Trophoblast cell (in vitro differentiated cells and primary cell): Measurements from ENCODE around the gene ANKRD33B.

Source experiments
- DNase-seq, 2 donors: peaks; one replicate each; pipeline ENCODE4 v3.0.0-alpha.2; 2016
- H2AFZ ChIP-seq: 2 replicates; pipeline ENCODE4 v1.6.1; 2013; ENCODE audit warnings: low read length, moderate library complexity, mild to moderate bottlenecking; ENCODE audit not compliant: insufficient read depth, poor library complexity
- H2AK5ac ChIP-seq: 2 replicates; pipeline ENCODE4 v1.6.1; 2013; ENCODE audit warnings: mild to moderate bottlenecking, low read length
- H2BK120ac ChIP-seq: 2 replicates; pipeline ENCODE4 v1.6.1; 2013; ENCODE audit warnings: low read length, mild to moderate bottlenecking, moderate library complexity; ENCODE audit not compliant: insufficient read depth, poor library complexity
- H2BK12ac ChIP-seq: 2 replicates; pipeline ENCODE4 v1.6.1; 2013; ENCODE audit warnings: mild to moderate bottlenecking, low read length, moderate library complexity
- H2BK5ac ChIP-seq: 2 replicates; pipeline ENCODE4 v1.6.1; 2013; ENCODE audit warnings: low read length, low read depth, moderate library complexity, mild to moderate bottlenecking; ENCODE audit not compliant: poor library complexity
- H3K14ac ChIP-seq: 2 replicates; pipeline ENCODE4 v1.6.1; 2013; ENCODE audit warnings: mild to moderate bottlenecking, low read length
- H3K18ac ChIP-seq: 2 replicates; pipeline ENCODE4 v1.6.1; 2013; ENCODE audit warnings: mild to moderate bottlenecking, low read length
- H3K23ac ChIP-seq: 2 replicates; pipeline ENCODE4 v1.6.1; 2013; ENCODE audit warnings: low read length
- H3K27ac ChIP-seq: 2 replicates; pipeline ENCODE4 v1.5.1; 2013; ENCODE audit warnings: low read depth, mild to moderate bottlenecking, inconsistent platforms, low read length, moderate library complexity
- H3K27me3 ChIP-seq: 2 replicates; pipeline ENCODE4 v1.6.1; 2013; ENCODE audit warnings: inconsistent platforms, mild to moderate bottlenecking, low read length, moderate library complexity; ENCODE audit not compliant: insufficient read depth
- H3K36me3 ChIP-seq, 2 experiments: 1 replicate in 1 of 2; 2 replicates in 1 of 2; pipeline ENCODE4 v1.6.1; 2013; ENCODE audit warnings: low read length in 2 of 2, mild to moderate bottlenecking in 2 of 2, moderate library complexity in 1 of 2; ENCODE audit not compliant: insufficient read depth in 2 of 2, control insufficient read depth in 1 of 2
- H3K4ac ChIP-seq: 2 replicates; pipeline ENCODE4 v1.6.1; 2013; ENCODE audit warnings: low read depth, mild to moderate bottlenecking, low read length, moderate library complexity
- H3K4me1 ChIP-seq, 2 experiments: 1 replicate in 1 of 2; 2 replicates in 1 of 2; pipeline ENCODE4 v1.6.1; 2013; ENCODE audit warnings: low read length in 2 of 2, mild to moderate bottlenecking in 2 of 2, moderate library complexity in 1 of 2; ENCODE audit not compliant: insufficient read depth in 2 of 2, control insufficient read depth in 1 of 2
- H3K4me2 ChIP-seq: 2 replicates; pipeline ENCODE4 v1.6.1; 2013; ENCODE audit warnings: inconsistent platforms, mild to moderate bottlenecking, low read length, moderate library complexity
- H3K4me3 ChIP-seq: 2 replicates; pipeline ENCODE4 v1.5.1; 2013; ENCODE audit warnings: mild to moderate bottlenecking, low read depth, low read length, inconsistent platforms
- H3K79me1 ChIP-seq: one replicate; pipeline ENCODE4 v1.6.1; 2013; ENCODE audit warnings: low read length
- H3K79me2 ChIP-seq: 2 replicates; pipeline ENCODE4 v1.6.1; 2013; ENCODE audit warnings: low read length, mild to moderate bottlenecking; ENCODE audit not compliant: control insufficient read depth, insufficient read depth, poor library complexity
- H3K9ac ChIP-seq: 2 replicates; pipeline ENCODE4 v1.6.1; 2013; ENCODE audit warnings: mild to moderate bottlenecking, low read length
- H3K9me3 ChIP-seq: 2 replicates; pipeline ENCODE4 v1.6.1; 2013; ENCODE audit warnings: low read depth, mild to moderate bottlenecking, control low read depth, inconsistent platforms, low read length; ENCODE audit not compliant: insufficient read depth
- H4K12ac ChIP-seq: 2 replicates; pipeline ENCODE4 v1.6.1; 2013; ENCODE audit warnings: low read depth, mild to moderate bottlenecking, low read length, moderate library complexity
- H4K8ac ChIP-seq: 2 replicates; pipeline ENCODE4 v1.6.1; 2013; ENCODE audit warnings: low read depth, mild to moderate bottlenecking, low read length, moderate library complexity
- H4K91ac ChIP-seq: one replicate; pipeline ENCODE4 v1.6.1; 2013; ENCODE audit warnings: low read depth, mild to moderate bottlenecking, low read length, moderate library complexity
- WGBS: extraction: QIAGEN DNeasy Blood & Tissue Kit; methylation state at CpG from one replicate; pipeline ENCODE4 v1.1.7; 2013; ENCODE audit warnings: missing lambda C conversion rate; ENCODE audit not compliant: insufficient read length, insufficient coverage; ENCODE audit errors: extremely low coverage; 5-methylcytosine and 5-hydroxymethylcytosine counted together

ANKRD33B gene

DNA sequence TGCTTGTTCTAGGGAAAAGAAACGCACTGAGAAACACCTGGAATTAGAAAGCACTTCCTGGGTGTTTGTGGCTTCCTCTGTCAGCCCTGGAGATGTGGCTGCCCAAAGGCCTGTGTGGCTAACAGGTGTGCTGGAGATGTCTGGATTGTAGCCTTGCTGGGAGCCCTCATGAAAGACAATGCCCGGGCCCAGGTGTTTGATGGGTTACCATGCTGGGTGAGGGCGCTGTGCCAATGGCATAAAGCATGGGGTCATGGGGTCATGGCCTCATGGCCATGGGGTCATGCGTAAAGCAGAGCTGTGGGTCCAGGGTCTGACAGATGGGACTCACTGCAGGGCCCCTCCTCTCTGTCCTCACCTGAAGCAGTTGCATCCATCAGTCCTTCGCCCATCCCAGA lies 21.6 kb downstream of the ANKRD33B start:
- no peak overlapping the region for H3K4me3 ChIP-seq
- peak overlapping the region; percentile 20 for H3K18ac ChIP-seq
- H3K9ac ChIP-seq: no peak overlapping the region
- H4K8ac ChIP-seq: no peak overlapping the region
- no peak overlapping the region for H3K27ac ChIP-seq
- H2BK5ac ChIP-seq: no peak overlapping the region
- no peak for DNase-seq
- H3K14ac ChIP-seq: no peak overlapping the region
- no peak overlapping the region for H3K23ac ChIP-seq
- H2AFZ ChIP-seq: no peak overlapping the region
- no peak overlapping the region for H3K4me2 ChIP-seq
- H4K91ac ChIP-seq: no peak overlapping the region
- peaks cover 16 to 23% of the 10 kb centered on the region in 2 experiments for H3K4me1 ChIP-seq
- no peak overlapping the region for H2BK120ac ChIP-seq
- peaks cover 0 to 2% of the 10 kb centered on the region in 2 experiments for H3K36me3 ChIP-seq
- H4K12ac ChIP-seq: no peak overlapping the region
- peaks cover 8% of the 10 kb centered on the region for H3K79me2 ChIP-seq
- H2BK12ac ChIP-seq: no peak overlapping the region
- no peak overlapping the region for H2AK5ac ChIP-seq
- no peaks in the 10 kb centered on the region for H3K9me3 ChIP-seq
- H3K4ac ChIP-seq: no peak overlapping the region
- WGBS: no CpG with 5 or more reads among the region's 5 CpGs
- H3K27me3 ChIP-seq: no peaks in the 10 kb centered on the region
- peaks cover 8% of the 10 kb centered on the region for H3K79me1 ChIP-seq

DNA sequence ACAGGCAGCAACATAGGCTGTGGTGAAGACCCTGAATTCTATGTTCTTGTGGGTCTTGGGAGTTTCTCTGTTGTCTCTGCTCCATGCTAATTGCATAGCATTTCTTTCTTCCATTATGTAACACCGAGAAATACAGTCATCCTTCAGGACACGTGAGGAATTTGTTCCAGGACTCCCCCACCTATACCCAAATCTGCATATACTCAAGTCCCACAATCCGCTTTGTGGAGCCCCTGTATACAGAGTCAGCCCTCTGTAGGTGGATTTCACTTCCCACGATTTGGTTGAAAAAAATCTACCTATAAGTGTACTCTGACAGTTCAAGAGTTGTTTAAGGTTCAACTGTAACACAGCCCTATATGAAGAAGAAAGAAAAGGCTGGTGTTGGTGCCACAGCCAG lies 22.1 kb downstream of the ANKRD33B start:
- H3K79me2 ChIP-seq: peaks cover 4% of the 10 kb centered on the region
- H2AFZ ChIP-seq: no peak overlapping the region
- no peak overlapping the region for H2BK12ac ChIP-seq

DNA sequence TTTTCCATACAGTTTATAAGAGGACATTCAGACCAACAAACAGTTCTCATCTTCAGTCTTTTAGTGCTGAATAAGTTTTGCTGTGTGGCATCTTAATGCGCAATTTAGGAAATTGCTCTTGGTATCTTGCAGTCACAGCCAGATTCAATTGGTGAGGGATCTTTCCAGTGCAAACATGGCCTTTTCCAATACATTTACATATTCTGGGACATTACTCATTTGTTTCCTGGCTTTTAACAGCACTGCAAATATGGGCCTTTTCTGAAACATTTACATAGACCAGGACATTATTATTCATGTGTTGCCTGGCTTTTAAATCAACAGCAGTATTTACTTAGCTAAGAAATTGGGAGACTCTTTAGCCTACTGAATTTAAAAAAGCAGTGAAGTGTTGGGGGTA lies 22.7 kb downstream of the ANKRD33B start:
- H3K36me3 ChIP-seq: peaks cover 0 to 2% of the 10 kb centered on the region in 2 experiments
- no peak for DNase-seq
- peaks cover 2% of the 10 kb centered on the region for H3K79me1 ChIP-seq
- H3K14ac ChIP-seq: no peak overlapping the region
- H3K79me2 ChIP-seq: peaks cover 2% of the 10 kb centered on the region
- no peak overlapping the region for H2BK120ac ChIP-seq
- H3K4me2 ChIP-seq: no peak overlapping the region
- no peak overlapping the region for H3K4ac ChIP-seq
- H2BK12ac ChIP-seq: no peak overlapping the region
- no peak overlapping the region for H3K18ac ChIP-seq
- H3K9me3 ChIP-seq: no peaks in the 10 kb centered on the region
- no peaks in the 10 kb centered on the region for H3K27me3 ChIP-seq
- H3K4me3 ChIP-seq: no peak overlapping the region
- no peak overlapping the region for H3K9ac ChIP-seq
- no peak overlapping the region for H3K23ac ChIP-seq
- no peak overlapping the region for H3K27ac ChIP-seq
- no peak overlapping the region for H2AFZ ChIP-seq
- no peak overlapping the region for H2BK5ac ChIP-seq
- no peak overlapping the region for H4K8ac ChIP-seq
- no peak overlapping the region for H4K12ac ChIP-seq
- no CpG with 5 or more reads among the region's 1 CpG for WGBS
- no peak overlapping the region for H2AK5ac ChIP-seq
- no peak overlapping the region for H4K91ac ChIP-seq
- peaks cover 11 to 19% of the 10 kb centered on the region in 2 experiments for H3K4me1 ChIP-seq

More for the DNA sequence above, 22.1 kb downstream of the ANKRD33B start:
- Histone ChIP-seq H3K36me3 (peaks cover 0 to 2% of the 10 kb centered on the region in 2 experiments), H2BK120ac (no peak overlapping the region), H3K4me3 (no peak overlapping the region), H3K27ac (no peak overlapping the region), H4K8ac (no peak overlapping the region), H3K23ac (no peak overlapping the region), H4K12ac (no peak overlapping the region), H3K4ac (no peak overlapping the region), H4K91ac (no peak overlapping the region), H3K79me1 (peaks cover 4% of the 10 kb centered on the region), H3K4me1 (peaks cover 12 to 20% of the 10 kb centered on the region in 2 experiments), H3K14ac (no peak overlapping the region), H3K27me3 (no peaks in the 10 kb centered on the region), H3K9me3 (no peaks in the 10 kb centered on the region), H3K4me2 (no peak overlapping the region), H3K18ac (no peak overlapping the region), H2BK5ac (no peak overlapping the region), H2AK5ac (no peak overlapping the region), H3K9ac (no peak overlapping the region)
- WGBS: no CpG with 5 or more reads among the region's 4 CpGs
- no peak for DNase-seq

DNA sequence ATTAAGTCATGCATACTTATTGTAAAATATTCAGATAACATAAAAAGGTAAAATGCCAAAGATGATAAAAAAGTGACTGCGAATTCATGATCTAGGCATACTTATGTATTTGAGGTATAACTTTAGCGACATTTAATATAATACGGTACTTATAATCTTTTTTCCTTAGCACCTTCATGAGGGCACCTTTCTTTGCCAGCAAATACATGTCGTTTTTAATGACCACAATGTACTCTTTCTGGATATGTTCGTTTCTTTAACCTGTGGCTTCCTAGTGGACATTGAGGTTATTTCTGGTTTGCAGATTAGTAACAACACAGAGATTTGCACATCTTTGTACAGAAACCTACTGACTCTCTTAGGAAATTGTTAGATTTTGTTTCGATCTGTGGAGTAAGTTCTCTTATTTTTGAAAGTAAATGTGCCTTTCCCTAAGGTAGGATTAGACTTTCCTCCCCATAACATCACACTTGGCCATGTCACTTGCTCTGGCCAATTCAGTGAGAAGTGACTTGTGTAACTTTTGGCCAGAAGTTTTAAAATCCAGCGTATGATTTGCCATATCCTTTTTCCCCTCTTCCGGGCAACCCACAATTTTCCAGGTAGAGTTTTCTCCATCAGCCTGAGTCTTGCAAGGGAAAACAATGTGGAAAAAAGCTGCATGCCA lies 24.4 kb downstream of the ANKRD33B start:
- DNase-seq: no peak
- H2AFZ ChIP-seq: no peak overlapping the region
- H3K4me1 ChIP-seq: peaks cover 6 to 15% of the 10 kb centered on the region in 2 experiments
- no peak overlapping the region for H3K4me3 ChIP-seq
- no peak overlapping the region for H4K12ac ChIP-seq
- no peak overlapping the region for H2BK120ac ChIP-seq
- H3K9ac ChIP-seq: no peak overlapping the region
- H3K4me2 ChIP-seq: no peak overlapping the region
- H4K8ac ChIP-seq: no peak overlapping the region
- H2BK5ac ChIP-seq: no peak overlapping the region
- no peaks in the 10 kb centered on the region for H3K27me3 ChIP-seq
- no peak overlapping the region for H2AK5ac ChIP-seq
- H3K27ac ChIP-seq: no peak overlapping the region
- no peak overlapping the region for H3K4ac ChIP-seq
- WGBS: no CpG with 5 or more reads among the region's 8 CpGs
- H3K36me3 ChIP-seq: peaks cover 0 to 2% of the 10 kb centered on the region in 2 experiments
- H4K91ac ChIP-seq: no peak overlapping the region
- no peak overlapping the region for H2BK12ac ChIP-seq
- H3K79me2 ChIP-seq: no peaks in the 10 kb centered on the region
- H3K14ac ChIP-seq: no peak overlapping the region
- H3K79me1 ChIP-seq: no peaks in the 10 kb centered on the region
- no peak overlapping the region for H3K18ac ChIP-seq
- H3K9me3 ChIP-seq: no peaks in the 10 kb centered on the region
- no peak overlapping the region for H3K23ac ChIP-seq
